ENCODE measurements around the gene ATG16L1. TPM values are rescaled to one million over a fixed set of nuclear protein-coding genes. Genes with fewer than 3 reads are reported as not detected.

Gene ATG16L1
- total and polyA plus RNA-seq, 2 experiments from 2014 or later = 15.3 to 37.9 TPM

DNA sequence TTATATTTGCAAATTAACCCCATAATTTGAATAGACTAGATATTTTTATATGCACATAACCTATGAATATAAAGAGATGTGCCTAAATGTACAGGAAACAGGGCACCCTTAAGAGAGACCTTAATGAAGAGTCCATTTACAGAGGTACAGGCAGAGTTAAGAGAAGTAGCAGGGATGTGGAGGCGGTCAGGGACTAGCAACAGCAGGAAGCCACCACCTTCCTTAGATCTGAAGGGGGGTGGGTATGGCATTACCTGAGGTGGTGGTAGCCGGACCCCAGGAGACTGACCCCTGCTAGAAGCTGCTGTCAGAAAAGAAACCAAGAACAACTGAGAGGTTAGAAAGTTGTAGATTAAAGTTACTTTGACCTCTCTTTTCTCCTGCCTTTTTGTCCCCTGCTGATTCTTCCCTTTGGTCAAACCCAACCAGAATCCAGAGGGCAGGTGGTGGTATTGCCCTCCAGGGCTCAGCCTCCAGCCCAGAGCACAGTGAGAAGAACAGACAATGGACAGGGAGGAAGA, 24.9 kb upstream of the ATG16L1 start:
- no peaks in the 10 kb centered on the region for H3K79me2 ChIP-seq (replicated peaks; ENCODE audit: insufficient read depth)
- no peaks in the 10 kb centered on the region for H4K20me1 ChIP-seq (replicated peaks; ENCODE audit: insufficient read depth)
- no peak overlapping the region for H2AFZ ChIP-seq
- no peaks in the 10 kb centered on the region for H3F3A ChIP-seq (replicated peaks; ENCODE audit: low read depth)
- no peak overlapping the region for H3K4me3 Mint-ChIP-seq
- H3K27ac ChIP-seq (ENCODE audit: low read depth) = no peak overlapping the region
- peaks cover 10% of the 10 kb centered on the region for H3K4me1 Mint-ChIP-seq
- DNase-seq (ENCODE audit: low spot score) (no peak), ATAC-seq (no peak)
- TF ChIP-seq POLR2AphosphoS5 (IDR thresholded peaks at IDR 0.05; ENCODE audit: low read depth) = no peak
- no peak for TF ChIP-seq JUNB (IDR thresholded peaks at IDR 0.05; ENCODE audit: unreplicated experiment)
- TF ChIP-seq, protein P1, sequence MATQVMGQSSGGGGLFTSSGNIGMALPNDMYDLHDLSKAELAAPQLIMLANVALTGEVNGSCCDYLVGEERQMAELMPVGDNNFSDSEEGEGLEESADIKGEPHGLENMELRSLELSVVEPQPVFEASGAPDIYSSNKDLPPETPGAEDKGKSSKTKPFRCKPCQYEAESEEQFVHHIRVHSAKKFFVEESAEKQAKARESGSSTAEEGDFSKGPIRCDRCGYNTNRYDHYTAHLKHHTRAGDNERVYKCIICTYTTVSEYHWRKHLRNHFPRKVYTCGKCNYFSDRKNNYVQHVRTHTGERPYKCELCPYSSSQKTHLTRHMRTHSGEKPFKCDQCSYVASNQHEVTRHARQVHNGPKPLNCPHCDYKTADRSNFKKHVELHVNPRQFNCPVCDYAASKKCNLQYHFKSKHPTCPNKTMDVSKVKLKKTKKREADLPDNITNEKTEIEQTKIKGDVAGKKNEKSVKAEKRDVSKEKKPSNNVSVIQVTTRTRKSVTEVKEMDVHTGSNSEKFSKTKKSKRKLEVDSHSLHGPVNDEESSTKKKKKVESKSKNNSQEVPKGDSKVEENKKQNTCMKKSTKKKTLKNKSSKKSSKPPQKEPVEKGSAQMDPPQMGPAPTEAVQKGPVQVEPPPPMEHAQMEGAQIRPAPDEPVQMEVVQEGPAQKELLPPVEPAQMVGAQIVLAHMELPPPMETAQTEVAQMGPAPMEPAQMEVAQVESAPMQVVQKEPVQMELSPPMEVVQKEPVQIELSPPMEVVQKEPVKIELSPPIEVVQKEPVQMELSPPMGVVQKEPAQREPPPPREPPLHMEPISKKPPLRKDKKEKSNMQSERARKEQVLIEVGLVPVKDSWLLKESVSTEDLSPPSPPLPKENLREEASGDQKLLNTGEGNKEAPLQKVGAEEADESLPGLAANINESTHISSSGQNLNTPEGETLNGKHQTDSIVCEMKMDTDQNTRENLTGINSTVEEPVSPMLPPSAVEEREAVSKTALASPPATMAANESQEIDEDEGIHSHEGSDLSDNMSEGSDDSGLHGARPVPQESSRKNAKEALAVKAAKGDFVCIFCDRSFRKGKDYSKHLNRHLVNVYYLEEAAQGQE (IDR thresholded peaks at IDR 0.05; ENCODE audit: unreplicated experiment) = no peak
- peaks cover 12% of the 10 kb centered on the region for H3K4me1 ChIP-seq (ENCODE audit: insufficient read depth)
- peaks cover 2% of the 10 kb centered on the region for H3K27me3 Mint-ChIP-seq (ENCODE audit: insufficient read depth, low read depth, poor library complexity)
- no peaks in the 10 kb centered on the region for H3K36me3 Mint-ChIP-seq (ENCODE audit: low read depth)
- H3K9me2 ChIP-seq (ENCODE audit: insufficient read depth) = no peaks in the 10 kb centered on the region
- no peaks in the 10 kb centered on the region for H3K36me3 ChIP-seq (ENCODE audit: insufficient read depth)
- H3K4me3 ChIP-seq = no peak overlapping the region
- no peak overlapping the region for H3K4me2 ChIP-seq
- H3K27ac Mint-ChIP-seq = no peak overlapping the region
- no peaks in the 10 kb centered on the region for H3K9me3 Mint-ChIP-seq
- no peaks in the 10 kb centered on the region for H3K27me3 ChIP-seq (ENCODE audit: insufficient read depth)

DNA sequence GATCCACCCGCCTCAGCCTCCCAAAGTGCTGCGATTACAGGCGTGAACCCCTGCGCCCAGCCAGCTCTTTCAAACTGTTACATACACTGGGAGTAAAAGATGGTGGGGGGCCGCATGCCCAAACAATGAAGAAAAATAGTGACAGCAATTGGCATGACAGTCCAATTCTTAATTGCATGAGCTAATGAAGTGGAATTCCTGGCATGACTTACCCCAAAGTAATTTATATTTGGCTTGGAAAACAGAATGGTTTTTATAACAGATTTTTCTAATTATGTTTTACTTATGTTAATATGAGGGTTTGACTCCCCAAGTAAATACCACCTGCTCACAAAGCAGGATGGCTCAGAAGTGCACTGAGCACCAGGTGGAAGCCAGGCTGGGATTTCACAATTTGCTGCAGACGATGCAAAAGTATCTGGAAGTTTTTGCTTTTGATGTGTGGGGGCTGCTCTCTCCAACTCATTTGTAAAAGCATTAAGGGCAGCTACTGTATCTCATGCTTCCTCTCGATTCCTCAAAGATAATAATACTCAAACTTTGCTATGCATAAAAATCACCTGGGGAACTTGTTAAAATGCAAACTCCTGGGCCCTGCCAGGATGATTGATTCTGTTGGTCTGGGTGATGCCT, 24.0 kb upstream of the ATG16L1 start:
- Histone ChIP-seq H3K4me1 (ENCODE audit: insufficient read depth) (peaks cover 12% of the 10 kb centered on the region), H3K9me2 (ENCODE audit: insufficient read depth) (no peaks in the 10 kb centered on the region), H3K79me2 (replicated peaks; ENCODE audit: insufficient read depth) (no peaks in the 10 kb centered on the region), H4K20me1 (replicated peaks; ENCODE audit: insufficient read depth) (no peaks in the 10 kb centered on the region), H3K36me3 (ENCODE audit: insufficient read depth) (no peaks in the 10 kb centered on the region), H3K4me2 (no peak overlapping the region), H3K27me3 (ENCODE audit: insufficient read depth) (no peaks in the 10 kb centered on the region), H3F3A (replicated peaks; ENCODE audit: low read depth) (no peaks in the 10 kb centered on the region), H3K4me3 (no peak overlapping the region), H3K27ac (ENCODE audit: low read depth) (no peak overlapping the region), H2AFZ (peak overlapping the region; percentile 23; the same call in 1 of the 2 replicates)
- Mint-ChIP-seq H3K27ac (no peak overlapping the region), H3K9me3 (no peaks in the 10 kb centered on the region), H3K4me3 (no peak overlapping the region), H3K27me3 (ENCODE audit: insufficient read depth, low read depth, poor library complexity) (peaks cover 2% of the 10 kb centered on the region), H3K4me1 (peaks cover 10% of the 10 kb centered on the region), H3K36me3 (ENCODE audit: low read depth) (no peaks in the 10 kb centered on the region)
- ATAC-seq = no peak
- DNase-seq (ENCODE audit: low spot score) = no peak
- TF ChIP-seq ZNF114 (CRISPR knock-in tag; IDR thresholded peaks at IDR 0.05) = no peak
- no peak for TF ChIP-seq CREB1 (CRISPR knock-in tag; IDR thresholded peaks at IDR 0.05; ENCODE audit: low read depth)
- TF ChIP-seq NANOG (IDR thresholded peaks at IDR 0.05; ENCODE audit: borderline replicate concordance) = no peak
- TF ChIP-seq POLR2AphosphoS5 (IDR thresholded peaks at IDR 0.05; ENCODE audit: low read depth) = no peak
- TF ChIP-seq, protein P2, sequence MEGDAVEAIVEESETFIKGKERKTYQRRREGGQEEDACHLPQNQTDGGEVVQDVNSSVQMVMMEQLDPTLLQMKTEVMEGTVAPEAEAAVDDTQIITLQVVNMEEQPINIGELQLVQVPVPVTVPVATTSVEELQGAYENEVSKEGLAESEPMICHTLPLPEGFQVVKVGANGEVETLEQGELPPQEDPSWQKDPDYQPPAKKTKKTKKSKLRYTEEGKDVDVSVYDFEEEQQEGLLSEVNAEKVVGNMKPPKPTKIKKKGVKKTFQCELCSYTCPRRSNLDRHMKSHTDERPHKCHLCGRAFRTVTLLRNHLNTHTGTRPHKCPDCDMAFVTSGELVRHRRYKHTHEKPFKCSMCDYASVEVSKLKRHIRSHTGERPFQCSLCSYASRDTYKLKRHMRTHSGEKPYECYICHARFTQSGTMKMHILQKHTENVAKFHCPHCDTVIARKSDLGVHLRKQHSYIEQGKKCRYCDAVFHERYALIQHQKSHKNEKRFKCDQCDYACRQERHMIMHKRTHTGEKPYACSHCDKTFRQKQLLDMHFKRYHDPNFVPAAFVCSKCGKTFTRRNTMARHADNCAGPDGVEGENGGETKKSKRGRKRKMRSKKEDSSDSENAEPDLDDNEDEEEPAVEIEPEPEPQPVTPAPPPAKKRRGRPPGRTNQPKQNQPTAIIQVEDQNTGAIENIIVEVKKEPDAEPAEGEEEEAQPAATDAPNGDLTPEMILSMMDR (conservative IDR thresholded peaks at IDR 0.05; ENCODE audit: low read depth in 2 of 2) = no peak
- no peak for TF ChIP-seq STAT1 (IDR thresholded peaks at IDR 0.05; ENCODE audit: unreplicated experiment)
- TF ChIP-seq, protein P3, sequence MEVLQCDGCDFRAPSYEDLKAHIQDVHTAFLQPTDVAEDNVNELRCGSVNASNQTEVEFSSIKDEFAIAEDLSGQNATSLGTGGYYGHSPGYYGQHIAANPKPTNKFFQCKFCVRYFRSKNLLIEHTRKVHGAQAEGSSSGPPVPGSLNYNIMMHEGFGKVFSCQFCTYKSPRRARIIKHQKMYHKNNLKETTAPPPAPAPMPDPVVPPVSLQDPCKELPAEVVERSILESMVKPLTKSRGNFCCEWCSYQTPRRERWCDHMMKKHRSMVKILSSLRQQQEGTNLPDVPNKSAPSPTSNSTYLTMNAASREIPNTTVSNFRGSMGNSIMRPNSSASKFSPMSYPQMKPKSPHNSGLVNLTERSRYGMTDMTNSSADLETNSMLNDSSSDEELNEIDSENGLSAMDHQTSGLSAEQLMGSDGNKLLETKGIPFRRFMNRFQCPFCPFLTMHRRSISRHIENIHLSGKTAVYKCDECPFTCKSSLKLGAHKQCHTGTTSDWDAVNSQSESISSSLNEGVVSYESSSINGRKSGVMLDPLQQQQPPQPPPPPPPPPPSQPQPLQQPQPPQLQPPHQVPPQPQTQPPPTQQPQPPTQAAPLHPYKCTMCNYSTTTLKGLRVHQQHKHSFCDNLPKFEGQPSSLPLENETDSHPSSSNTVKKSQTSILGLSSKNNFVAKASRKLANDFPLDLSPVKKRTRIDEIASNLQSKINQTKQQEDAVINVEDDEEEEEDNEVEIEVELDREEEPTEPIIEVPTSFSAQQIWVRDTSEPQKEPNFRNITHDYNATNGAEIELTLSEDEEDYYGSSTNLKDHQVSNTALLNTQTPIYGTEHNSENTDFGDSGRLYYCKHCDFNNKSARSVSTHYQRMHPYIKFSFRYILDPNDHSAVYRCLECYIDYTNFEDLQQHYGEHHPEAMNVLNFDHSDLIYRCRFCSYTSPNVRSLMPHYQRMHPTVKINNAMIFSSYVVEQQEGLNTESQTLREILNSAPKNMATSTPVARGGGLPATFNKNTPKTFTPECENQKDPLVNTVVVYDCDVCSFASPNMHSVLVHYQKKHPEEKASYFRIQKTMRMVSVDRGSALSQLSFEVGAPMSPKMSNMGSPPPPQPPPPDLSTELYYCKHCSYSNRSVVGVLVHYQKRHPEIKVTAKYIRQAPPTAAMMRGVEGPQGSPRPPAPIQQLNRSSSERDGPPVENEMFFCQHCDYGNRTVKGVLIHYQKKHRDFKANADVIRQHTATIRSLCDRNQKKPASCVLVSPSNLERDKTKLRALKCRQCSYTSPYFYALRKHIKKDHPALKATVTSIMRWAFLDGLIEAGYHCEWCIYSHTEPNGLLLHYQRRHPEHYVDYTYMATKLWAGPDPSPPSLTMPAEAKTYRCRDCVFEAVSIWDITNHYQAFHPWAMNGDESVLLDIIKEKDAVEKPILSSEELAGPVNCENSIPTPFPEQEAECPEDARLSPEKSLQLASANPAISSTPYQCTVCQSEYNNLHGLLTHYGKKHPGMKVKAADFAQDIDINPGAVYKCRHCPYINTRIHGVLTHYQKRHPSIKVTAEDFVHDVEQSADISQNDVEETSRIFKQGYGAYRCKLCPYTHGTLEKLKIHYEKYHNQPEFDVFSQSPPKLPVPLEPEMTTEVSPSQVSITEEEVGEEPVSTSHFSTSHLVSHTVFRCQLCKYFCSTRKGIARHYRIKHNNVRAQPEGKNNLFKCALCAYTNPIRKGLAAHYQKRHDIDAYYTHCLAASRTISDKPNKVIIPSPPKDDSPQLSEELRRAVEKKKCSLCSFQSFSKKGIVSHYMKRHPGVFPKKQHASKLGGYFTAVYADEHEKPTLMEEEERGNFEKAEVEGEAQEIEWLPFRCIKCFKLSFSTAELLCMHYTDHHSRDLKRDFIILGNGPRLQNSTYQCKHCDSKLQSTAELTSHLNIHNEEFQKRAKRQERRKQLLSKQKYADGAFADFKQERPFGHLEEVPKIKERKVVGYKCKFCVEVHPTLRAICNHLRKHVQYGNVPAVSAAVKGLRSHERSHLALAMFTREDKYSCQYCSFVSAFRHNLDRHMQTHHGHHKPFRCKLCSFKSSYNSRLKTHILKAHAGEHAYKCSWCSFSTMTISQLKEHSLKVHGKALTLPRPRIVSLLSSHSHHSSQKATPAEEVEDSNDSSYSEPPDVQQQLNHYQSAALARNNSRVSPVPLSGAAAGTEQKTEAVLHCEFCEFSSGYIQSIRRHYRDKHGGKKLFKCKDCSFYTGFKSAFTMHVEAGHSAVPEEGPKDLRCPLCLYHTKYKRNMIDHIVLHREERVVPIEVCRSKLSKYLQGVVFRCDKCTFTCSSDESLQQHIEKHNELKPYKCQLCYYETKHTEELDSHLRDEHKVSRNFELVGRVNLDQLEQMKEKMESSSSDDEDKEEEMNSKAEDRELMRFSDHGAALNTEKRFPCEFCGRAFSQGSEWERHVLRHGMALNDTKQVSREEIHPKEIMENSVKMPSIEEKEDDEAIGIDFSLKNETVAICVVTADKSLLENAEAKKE (CRISPR knock-in tag; IDR thresholded peaks at IDR 0.05) = no peak
- no peak for TF ChIP-seq EZH2 (IDR thresholded peaks at IDR 0.05; ENCODE audit: low read depth, unreplicated experiment)
